DMS114 treated with DMSO at 0.1 percent for 48 hours (cell line): Measurements from ENCODE around the gene SLC16A12.
"Not testable (repeated sequence)": the region's sequence is repeated elsewhere in the genome, so short reads cannot be mapped to it uniquely, and the experiment has no call there.

Experiments used
- DNase-seq: peaks from one replicate; lab custom pipeline; 2025; ENCODE audit not compliant: unreplicated experiment; lab: John Stamatoyannopoulos, UW

SLC16A12 gene

GRCh38 chr10:89393898-89394297, 141.5 kb downstream of the SLC16A12 start:
- no peak for DNase-seq

- no peak for DNase-seq
These were observed 142.4 kb downstream of the SLC16A12 start for GRCh38 chr10:89392974-89393373.

DNA sequence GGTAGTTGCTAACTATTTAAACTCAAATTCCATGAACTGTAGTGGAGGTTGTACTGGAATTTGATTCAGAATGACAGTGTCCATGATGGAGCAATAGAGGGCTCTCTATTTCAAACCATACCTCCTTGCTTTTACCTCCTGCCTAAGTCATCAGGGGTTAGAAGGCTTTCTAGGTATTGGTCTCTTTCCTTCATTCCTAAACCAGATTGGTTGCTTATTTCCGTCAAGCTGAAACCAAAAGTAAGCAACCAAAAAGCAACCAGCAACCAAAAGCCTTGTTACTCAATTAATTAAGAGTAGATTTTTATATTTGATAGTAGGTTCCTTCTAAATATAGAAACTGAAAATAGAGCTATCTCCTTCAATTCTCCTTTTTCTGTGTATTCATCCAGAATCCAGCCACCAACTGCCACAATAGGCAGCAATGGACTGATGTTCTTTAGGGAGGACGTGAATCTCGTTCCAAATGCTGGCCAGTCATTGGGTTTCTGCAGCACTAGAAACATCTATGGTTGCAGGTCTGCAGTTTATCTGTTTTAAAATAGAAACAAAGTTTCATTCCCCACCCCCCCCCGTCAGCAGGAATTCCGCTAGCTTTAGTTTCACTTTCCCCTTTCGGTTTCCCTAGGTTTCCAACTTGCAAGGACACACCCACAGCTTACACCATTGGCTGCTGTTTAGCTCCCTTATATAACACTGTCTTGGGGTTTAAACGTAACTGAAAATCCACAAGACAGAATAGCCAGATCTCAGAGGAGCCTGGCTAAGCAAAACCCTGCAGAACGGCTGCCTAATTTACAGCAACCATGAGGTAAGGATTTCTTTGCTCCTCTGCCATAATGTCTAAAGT, 143.3 kb downstream of the SLC16A12 start, which contains the start of gene IFIT1:
Gene IFIT1, plus strand, starts transcription at position 717 of the 850 bp plus-strand sequence. Its CDS starts 90 bp downstream, at position 807.
- peak; percentile 77 for DNase-seq

DNA sequence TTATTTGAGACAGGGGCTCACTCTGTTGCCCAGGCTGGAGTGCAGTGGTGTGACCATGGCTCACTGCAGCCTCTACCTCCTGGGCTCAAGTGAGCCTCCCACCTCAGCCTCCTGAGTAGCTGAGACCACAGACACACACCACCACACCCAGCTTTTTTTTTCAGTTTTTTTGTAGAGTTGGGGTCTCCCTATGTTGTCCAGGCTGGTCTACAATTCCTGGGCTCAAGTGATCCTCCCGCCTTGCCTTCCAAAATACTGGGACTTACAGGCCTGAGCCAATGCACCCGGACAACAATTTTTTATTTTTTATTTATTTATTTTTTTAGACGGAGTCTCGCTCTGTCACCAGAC, 144.2 kb downstream of the SLC16A12 start:
- not testable (repeated sequence) for DNase-seq

DNA sequence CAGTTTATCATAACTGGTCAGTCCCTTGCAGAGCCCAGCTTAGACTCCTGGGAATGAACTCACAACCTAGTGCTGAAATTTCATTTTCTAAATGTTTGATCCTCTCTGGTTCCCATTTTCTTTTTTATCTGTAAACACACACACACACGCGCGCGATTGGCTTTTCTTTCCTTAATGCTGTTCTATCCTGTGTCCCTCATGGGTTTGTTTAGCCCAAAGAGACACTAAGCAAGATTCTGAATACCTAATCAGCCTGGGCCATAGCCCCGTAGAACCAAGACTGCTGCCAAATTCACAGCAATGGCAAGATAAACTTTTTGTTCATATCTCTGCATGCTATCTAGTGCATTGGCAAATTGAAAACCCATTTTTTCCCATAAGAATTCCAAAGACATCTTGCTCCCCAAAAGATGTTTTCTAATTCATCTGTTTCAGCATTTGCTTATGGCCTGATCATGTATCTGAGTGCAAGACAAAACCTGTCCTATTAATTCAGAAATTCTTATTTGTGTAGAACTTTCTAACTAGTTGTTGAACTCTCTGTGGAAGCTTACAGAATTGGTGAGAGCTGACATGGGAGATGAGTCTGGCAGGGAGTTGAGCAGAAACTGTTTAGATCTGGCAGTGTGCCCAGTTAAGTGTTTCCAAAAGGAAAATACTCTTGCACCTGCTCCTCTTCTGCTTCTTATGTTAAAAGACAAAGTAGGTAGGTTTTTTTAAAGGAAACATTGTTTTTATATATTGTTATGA, 144.7 kb downstream of the SLC16A12 start:
- no peak for DNase-seq

GRCh38 chr10:89389254-89389653, 146.1 kb downstream of the SLC16A12 start:
- peak; percentile 41 for DNase-seq

GRCh38 chr10:89388806-89389205, 146.6 kb downstream of the SLC16A12 start:
- DNase-seq: no peak

DNA sequence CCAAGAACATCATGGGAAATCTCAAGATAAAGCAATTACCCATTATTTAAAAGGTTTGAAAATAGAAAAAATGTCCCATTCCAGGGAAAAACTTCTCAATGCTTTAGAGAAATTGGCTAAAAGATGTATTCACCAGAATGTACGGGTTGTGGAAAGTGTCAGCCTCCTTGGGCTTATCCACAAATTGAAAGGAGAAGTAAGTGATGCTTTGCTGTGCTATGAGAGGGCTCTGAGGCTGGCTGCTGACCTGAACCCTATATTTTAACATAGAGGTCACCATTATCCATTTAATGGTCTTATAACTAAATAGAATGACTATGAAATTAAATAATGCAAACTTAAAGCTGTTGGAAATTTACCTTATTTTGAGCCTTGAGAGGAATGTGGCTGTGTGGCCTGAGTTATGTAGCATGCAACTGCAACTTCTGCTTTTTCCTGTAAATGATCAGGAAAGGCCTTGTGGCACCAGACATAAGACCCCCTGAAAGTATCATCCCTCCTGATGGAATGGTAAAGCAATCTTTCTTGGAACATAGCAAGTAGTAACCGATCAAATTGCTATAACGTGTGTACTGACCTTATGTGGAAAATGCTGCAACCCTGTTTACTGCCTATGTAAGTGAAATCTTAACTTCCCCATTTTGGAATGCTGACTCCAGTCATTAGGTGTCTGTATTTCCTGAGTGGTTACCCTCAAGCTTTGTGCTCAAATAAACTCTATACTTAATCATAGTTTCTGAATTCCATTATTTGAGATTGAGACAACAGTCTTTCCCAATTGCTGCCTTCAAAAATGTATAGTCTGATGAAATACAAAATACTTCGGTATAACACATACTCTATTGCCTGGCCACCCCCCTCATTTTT, 150.7 kb downstream of the SLC16A12 start:
- DNase-seq: no peak

- no peak for DNase-seq
These were observed 152.6 kb downstream of the SLC16A12 start for GRCh38 chr10:89382757-89383156.
